Vein endothelial cell (primary cell): ENCODE data around the gene DEFB116. TPM values are rescaled to one million over a fixed set of nuclear protein-coding genes. Genes with fewer than 3 reads are reported as not detected.

ENCODE experiments used
- small RNA-seq: library from RNA; depleted of rRNA; stranded (forward); fragments of <200 nt; gene quantifications from one replicate; pipeline ENCODE3, GENCODE V24; 2012
- total RNA-seq: library from RNA; depleted of rRNA; stranded (reverse); fragments of >200 nt; gene quantifications from 2 replicates; pipeline ENCODE4 v1.2.3, GENCODE V29; 2012

The DEFB116 gene, protein sequence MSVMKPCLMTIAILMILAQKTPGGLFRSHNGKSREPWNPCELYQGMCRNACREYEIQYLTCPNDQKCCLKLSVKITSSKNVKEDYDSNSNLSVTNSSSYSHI
- total RNA-seq, result not detected in 2 replicates

GRCh38 chr20:31308535-31309162 is at the start of gene DEFB116:
Gene DEFB116 (minus strand): TSS chr20:31308585. CDS start chr20:31308585, 0 bp downstream.

GRCh38 chr20:31257364-31257763 is 51.0 kb downstream of the DEFB116 start, which contains the start of gene DEFB115:
Gene DEFB115 (plus strand): TSS chr20:31257664. CDS start chr20:31257664, 0 bp downstream.

Small RNA genes lying within 50 kb of the gene (small RNA-seq; reads per million reads assigned to genes)
- gene RNA5SP480, result not detected

Other genes with a start within 250 kb of the DEFB116 start
- gene DEFB115, start 50.9 kb downstream of the DEFB116 start, total RNA-seq, result not detected in 2 replicates
- not detected in 2 replicates for gene DEFB118, start 60.0 kb upstream of the DEFB116 start, total RNA-seq
- not detected in 2 replicates for gene DEFB119, start 82.0 kb upstream of the DEFB116 start, total RNA-seq
- not detected in 2 replicates for gene DEFB121, start 97.6 kb upstream of the DEFB116 start, total RNA-seq
- not detected in 2 replicates for gene DEFB123, start 132.0 kb upstream of the DEFB116 start, total RNA-seq
- gene DEFB124, start 166.5 kb upstream of the DEFB116 start, total RNA-seq, result not detected in 2 replicates
- under 0.01 and 0.38 TPM in 2 replicates for gene REM1, start 166.7 kb upstream of the DEFB116 start, total RNA-seq
- gene HM13, start 205.9 kb upstream of the DEFB116 start, total RNA-seq, result 105 and 108 TPM in 2 replicates